Inflammatory macrophage treated with lipopolysaccharide for 1 hour (primary cell): ENCODE data around the gene KCNH2.

Experiments
- DNase-seq, 2 donors: peaks; one replicate each; pipeline ENCODE4 v3.0.0-alpha.2; 2020 to 2022

Gene KCNH2

DNA sequence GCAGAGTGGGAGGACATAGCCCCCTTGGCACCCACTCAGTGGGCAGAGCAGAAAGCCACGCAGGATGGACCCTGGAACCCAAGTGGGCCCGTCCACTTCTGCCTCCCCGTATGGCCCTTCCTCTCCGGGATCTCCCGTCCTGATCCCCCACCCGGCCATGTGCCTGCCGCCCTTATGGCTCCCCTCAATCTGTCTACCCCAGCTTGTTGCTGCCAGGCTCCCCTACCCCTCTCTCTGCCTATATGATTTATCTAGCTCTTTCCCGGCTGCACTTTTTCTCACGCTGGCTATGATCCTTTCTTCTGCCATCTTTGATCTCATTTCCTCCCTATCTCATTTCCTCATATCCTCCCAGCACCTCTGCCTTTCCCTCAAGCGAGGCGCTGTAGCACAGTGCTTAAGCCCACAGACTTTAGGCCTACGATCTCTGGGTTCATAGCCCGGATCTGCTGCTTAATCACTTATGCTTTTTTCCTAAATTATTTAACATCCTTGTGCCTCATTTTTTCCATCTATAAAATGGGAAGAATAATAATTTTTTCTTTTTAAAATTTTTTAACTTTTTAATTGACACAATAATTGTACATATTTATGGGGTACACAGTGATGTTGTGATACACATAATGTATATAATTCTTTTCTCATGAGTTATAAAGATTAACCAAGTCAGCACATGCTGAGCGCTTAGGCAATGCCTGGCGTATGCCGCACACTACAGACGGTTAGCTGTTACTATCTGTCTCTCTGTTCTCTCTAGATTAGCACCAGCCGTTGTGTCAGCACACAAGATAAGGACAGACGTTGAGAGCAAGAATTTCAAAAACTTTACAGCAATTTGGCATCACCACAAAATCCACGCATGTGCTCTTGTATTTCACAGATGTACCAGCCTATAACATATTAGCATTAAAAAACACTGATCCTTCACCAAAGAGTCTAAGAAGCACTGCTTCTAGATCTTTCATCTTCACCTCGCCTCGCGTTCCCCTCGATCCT is 18.1 kb downstream of the KCNH2 start:
- DNase-seq, result no peak

DNA sequence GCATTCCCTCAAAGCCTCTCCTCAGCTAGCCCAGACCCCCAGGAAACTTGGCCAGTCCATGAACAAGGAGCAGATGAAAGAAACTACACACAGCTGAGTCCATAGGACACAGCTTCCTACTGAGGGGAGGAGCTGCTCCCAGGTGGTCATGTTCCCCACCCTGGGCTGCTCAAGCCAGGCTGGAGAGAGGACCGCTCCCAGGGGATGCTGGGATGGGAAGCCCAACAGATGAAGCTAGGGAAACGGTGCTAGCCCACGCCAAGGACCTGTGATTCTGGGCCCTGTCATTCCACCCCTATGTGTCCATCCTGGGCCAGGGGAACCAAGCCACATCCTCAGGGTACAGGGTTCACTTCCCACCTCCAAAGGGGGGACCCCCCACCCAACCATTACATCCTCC is 19.0 kb downstream of the KCNH2 start:
- DNase-seq, result no peak

DNA sequence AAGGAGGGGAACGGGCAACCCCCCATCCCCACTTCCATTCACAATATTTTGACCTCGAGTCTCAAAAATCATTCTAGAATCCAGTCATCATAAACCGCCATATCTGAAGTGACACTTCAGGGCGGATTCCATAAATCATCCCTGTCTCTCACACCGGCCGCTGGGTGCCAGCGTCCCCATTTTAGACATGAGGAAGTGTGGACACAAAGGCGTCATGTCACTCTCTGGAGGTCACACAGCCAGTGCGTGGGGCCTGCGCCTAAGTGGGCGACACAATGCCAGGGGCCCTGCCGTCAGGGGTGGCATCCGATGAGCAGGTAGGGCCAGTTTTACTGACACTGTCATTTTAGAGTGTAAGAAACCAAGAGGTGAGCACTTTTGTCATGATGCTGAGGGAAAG is 19.5 kb downstream of the KCNH2 start:
- DNase-seq, result no peak

DNA sequence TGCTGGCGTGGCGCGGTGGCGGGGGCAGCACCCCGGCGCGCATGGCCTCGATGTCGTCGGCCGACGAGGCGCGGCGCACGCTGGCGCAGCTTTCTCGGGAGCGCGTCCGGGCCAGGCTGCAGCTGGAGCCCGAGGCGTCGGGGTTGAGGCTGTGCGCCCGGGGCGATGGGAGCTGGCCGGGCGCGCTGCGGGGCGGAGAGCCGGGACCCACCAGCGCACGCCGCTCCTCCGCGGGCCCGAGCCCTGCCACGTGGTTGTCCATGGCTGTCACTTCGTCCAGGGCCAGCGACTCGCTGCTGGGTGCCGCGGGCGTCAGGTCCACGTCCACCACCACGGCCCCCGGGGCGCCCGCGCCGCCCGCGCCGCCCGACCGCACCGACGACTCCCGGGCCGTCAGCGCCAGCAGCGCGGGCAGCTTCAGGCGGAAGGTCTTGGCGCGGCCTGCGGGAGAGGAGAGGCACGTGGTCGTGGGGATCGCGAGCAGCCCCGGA is 20.0 kb downstream of the KCNH2 start:
- no peak for DNase-seq

DNA sequence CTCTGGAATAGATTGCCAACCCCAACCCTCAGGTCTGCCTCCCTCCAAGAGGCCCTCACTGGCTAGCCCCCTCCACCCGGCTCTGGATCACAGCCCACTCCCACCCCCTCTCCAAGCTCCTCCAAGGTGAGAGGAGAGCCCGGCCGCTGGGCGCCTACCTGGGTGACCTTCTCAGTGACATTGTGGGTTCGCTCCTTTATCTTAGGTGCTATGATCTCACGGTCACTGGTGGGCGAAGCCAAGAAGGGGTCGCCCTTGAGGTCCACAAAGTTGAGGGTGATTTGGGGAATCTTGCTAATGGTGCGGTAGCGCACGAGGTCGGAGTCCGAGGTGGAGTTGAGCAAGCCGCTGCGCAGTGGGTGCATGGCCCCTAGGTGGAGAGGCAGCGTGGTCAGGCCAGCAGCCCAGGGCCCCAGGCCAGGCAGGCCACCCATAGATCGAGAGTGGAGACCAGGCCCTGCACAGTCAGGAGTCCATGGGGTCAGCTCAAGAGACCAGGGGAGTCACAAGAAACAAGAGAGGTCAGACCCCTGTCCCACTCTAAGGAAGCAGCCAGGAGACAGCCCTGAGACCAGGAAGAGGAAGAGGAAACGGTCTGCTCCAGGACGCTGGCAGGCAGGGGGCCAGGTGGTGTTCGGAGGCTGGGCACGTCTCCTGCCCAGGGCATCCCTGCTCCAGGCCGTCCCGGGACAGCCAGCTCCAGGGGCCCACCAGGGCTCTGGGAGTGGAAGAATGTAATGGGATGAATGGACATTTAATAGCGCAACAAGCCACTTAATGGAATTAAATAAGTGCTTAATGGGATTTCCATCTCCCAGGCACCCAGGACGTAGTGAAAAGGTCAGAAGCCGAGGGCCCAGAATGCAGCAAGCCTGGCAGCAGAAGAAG is 20.7 kb downstream of the KCNH2 start:
- DNase-seq, result no peak

DNA sequence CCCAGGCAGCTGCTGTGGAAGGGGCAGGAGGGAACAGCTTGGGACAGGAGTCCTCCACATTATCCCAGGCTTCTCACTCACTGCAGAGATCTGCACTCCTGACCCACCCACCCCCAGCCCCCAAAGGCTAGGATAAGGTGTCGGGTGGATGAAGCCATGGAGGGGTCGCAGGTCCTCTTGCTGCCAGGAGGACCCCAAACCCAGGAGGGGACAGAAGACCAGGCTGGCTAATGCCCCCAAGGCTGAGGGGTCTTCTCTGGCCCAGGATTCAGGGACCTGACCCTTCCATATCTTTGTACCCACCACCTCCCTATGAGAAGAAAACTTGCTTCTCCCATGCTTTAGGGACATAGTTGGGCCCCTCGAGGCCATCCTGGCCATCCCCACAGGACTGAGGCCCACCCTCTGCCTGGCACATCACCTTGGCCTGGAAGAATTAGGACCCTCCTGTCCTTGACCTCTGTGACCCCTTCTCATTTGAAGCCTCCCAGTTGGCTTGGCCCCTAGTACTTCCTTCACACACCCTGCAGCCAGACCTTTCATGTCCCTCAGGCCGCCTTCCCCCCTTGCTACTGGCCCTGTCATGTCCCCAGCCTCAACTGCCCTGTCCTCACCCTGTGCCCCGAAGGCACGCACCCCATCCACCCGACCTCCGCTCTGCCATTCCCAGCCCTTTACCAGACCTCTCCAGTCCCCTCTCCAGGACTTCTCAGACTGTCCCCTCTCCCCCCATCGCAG is 21.6 kb downstream of the KCNH2 start:
- DNase-seq, result no peak

DNA sequence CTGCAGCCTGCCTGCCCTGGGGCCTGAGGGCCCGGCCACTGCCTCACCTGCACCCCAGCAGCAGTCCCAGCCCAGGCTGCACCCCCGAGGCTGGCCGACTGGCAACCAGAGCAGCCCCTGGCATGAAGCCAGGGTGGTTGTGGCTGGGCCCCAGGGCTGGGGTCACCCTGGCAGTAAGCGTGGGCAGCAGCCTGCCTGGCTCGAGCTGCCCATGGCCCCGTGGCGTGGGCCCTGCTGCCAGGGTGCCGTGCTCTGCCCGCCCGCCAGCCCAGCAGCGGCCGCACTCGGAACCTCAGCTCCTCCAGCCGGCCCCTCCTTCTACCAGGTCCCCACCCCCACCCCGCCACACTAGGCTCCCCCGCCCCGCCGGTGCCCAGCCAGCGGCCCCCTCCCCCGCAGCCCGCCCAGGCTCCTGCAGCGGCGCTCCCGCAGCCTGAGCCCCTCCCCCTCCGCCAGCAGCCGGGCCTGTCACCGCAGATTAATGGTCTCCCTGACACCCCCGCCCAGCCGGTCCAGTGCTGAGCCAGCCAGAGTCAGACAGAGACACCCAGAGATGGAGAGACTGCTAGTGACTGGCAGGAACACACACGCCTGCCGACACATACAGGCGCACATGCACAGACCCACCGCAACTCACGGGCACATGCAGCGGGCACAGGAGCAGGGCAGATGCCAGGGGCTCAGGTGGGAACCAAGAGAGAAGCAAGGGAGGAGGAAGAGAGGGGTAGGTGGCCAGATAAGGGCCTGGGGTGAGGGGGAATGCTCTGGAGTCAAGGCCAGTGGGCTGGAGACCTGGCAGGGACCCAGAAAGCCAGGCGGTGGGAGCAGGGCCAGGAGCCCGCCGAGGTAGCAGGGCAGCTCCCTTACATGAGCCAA is 22.4 kb downstream of the KCNH2 start:
- no peak for DNase-seq

DNA sequence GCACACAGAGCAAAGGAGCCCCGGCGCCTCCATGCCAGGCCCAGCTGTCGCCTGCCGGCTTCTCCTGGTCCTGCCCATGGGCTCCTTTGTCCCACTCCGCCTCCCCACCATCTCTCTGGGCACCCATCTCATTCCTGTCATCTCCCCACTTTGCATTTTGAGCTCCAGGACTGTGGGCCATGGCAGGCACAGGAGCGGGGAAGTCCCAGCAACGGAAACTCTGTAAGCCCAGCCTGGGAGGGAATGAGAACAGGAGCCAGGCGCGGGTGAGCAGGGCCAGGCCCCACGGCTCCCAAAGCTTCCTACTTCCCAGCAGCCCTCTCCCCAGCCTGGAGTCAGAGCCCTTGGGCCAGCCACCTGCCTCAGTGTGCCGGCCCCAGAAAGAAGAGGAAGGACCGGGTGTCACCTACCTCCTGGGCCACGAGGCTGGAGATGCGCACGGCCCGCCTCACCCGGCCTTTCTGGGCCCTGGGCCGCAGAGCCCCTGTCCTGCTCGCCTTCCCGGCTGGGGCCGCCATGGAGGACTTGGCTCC is 23.1 kb downstream of the KCNH2 start:
- no peak for DNase-seq

DNA sequence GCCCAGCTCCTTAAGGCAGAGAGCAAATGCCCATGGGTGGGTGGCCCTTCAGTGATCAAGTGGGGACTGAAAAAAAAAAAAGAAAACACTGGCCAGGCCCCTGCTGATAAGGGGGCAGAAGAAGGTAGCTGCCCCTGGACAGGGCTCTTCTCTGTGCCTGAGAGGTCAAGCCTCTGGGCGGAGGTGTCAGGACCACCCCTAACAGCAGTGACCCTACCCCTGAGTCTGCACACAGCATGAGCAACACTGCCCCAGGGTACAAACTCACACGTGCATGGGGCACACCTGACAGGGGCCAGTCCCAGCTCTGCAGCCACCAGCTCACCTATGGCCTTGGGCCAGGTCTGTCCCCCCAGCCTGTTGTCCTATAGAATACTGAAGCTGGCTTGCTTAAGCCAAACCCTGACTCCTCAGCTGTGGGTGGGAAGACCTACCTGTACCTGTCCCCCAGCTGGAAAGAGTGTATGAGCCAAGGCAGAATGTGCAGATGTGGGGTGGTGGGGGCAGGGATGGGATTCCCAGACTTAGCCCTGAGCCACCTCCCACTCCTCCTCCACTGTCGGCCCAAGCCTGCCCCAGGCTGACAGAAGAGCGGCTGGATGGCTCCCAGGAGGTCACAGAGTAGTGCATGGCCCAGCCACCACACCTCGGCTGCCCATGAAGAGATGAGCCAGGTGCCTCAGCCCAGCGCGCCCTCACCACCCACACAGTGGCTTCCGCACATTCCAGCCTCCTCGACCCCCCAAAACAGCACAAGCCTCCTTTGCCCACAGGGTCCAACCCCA is 23.7 kb downstream of the KCNH2 start:
- no peak for DNase-seq

DNA sequence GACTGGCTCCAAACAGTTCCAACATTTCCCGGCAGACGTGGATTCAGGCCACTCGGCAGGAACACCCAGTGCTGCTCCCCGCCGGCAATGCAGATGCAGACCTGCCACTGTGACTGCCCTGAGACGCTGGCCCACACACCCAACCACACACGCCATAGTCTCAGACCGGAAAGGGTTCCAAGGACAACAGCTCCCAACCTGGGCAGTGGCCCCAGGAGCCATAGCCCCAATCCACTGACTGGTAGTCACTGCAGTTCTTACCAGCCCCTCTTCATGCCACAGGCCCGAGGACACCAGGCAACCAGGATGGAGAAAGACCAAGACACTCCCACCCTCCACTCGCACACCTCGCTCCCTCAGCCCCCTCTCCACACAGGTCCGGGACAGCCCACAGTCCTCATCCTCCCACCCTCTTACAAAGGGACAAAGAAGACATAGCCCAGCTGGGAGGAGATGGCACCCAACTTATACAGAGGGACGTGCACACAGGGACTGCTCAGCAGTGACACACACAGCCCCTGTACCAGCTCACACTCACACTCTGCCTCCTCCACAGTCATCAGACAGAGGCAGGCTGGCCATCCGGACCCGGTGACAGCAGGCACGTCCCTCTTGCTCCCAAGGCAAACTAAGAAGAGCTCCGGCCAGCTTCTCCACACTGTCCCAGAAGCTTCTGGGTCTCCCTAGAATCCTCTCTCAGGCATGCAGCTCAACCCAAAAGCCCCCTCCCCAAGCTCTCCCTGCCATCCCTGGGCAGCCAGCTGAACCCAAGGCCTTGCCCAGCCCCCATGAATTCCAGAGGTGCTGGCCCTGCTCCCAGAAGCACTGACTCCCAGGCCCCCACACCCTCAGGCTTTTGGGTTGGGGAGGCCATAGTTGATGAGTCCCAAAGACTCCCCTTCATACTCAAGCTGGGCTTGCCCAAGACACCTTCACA is 24.8 kb downstream of the KCNH2 start:
- DNase-seq, result no peak

DNA sequence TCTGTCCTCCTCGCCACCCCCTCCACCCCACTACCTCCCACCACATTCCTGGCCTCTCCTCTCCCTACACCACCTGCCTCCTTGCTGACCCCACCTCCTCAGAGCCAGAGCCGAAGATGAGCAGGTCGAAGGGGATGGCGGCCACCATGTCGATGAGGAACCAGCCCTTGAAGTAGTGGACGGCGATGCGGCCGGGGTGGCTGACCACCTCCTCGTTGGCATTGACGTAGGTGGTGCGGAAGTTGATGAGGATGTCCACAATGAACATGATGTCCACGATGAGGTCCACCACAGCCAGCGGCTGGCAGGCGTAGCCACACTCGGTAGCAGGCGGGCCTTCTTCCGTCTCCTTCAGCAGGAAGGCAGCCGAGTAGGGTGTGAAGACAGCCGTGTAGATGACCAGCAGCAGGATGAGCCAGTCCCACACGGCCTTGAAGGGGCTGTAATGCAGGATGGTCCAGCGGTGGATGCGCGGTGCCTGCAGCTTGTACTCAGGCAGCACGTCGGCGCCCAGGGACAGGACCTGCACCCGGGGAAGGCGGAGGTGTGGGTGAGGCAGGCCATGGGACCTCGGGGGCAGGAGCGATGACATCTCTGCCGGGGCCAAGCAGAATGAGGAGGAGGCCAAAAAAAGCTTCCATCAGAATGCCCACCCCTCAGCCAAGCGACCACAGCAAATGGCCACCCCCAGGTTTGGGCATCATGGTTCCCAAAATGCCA is 25.6 kb downstream of the KCNH2 start:
- DNase-seq, result no peak

DNA sequence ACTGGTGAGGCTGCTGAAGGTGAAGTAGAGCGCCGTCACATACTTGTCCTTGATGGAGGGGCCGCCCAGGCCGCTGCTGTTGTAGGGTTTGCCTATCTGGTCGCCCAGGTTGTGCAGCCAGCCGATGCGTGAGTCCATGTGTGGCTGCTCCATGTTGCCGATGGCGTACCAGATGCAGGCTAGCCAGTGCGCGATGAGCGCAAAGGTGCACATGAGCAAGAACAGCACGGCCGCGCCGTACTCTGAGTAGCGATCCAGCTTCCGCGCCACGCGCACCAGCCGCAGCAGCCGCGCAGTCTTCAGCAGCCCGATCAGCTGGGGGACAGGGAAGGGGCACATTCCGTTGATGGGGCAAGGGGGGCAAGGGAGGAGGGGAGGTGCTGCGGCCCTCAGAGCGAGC is 26.6 kb downstream of the KCNH2 start:
- no peak for DNase-seq

DNA sequence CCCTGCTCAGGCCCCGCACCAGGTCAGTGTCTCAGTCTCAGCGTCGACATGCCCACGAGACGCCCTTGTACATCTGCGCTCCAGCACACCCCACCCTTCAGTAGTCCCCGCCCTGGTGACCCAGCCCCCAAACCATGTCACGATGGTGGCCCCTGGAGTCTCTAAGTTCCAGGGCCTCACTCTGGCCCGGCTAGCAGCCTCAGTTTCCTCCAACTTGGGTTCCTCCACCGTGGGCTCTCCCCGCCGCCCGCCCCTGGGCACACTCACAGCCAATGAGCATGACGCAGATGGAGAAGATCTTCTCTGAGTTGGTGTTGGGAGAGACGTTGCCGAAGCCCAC is 27.0 kb downstream of the KCNH2 start:
- DNase-seq, result no peak

DNA sequence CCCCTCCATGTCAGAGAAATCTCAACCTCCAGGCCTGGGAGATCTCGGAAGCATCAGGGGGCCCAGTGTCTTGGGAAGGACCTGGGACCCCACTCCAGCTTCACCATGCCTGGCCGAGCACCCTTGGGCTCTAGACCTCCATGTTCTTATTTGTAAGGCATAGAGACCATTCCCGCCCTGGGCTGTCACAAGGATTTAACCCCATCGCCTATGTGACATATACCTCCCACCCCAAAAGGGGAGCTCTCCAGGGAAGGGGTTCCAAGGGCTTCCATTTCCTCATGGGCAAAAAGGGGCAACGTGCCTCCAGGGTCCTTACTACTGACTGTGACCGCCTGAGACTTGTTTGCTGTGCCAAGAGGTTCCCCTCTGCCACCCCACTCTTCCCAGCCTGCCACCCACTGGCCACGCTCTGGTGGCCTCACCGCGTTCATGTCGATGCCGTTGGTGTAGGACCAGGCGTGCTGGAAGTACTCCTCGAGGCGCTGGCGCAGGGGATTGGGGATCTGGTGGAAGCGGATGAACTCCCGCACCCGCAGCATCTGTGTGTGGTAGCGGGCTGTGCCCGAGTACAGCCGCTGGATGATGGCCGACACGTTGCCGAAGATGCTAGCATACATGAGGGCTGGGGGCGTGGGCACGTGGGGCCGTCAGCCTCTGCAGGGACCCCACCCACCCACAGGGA is 27.5 kb downstream of the KCNH2 start:
- DNase-seq, result no peak

DNA sequence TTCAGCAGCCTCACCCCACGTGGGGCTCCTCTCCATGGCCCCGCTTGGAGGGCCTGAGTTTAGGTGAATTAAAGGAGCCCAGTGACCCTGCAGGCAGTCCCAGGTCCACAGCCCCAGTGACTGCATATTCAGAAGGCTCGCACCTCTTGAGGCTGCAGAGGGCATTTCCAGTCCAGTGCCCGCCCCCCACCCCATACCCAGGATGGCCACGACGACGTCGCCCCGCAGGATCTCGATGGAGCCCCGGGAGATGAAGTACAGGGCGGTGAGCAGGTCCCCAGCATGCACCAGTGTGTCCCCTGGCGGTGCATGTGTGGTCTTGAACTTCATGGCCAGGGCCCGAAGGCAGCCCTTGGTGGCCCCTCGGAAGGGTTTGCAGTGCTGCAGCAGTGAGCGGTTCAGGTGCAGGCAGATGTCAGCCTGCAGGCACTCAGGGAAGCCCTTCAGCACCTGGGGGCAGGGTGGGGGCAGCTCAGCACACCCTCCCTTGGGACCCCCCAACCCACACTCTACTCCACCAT is 28.1 kb downstream of the KCNH2 start:
- no peak for DNase-seq

DNA sequence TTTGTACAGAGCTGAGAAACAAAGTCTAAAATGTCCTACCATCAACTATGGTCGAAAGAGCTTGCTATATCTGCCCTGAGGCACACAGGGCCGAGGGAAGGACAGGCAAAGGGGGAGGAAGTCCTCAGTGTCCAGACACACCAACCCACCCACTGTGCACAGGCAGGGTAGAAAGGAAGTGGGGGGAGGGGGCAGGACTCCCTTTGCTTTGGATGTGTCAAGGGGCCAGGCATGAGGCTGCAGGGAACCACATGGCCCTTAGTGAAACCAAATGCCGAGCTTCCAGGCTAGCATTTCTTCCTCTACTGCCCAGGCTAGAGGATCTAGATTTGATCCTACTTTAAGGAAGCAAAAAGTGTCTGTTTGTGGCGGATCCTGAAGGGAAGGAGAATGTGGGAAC is 28.6 kb downstream of the KCNH2 start:
- DNase-seq, result peak in 1 of 2 donors; percentile 20

DNA sequence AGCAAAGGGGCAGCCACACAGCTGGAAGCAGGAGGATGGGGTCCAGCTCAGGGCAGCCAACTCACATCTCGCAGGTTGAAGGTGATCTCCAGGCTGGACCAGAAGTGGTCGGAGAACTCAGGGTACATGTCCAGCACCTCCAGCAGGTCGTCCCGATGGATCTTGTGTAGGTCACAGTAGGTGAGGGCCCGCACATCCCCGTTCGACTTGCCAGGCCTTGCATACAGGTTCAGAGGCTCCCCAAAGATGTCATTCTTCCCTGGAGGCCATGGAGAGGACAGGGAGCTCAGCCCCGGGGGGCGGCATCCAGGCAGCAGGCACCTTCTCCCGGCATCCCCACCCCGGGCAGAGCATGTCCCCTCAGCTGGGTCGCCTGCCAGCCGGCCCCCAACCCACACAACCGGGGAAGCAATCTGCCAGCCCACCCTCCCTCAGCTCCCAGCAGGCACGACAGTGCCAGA is 29.3 kb downstream of the KCNH2 start:
- DNase-seq, result no peak
